ENCODE measurements around the gene MAP3K5. TPM values are rescaled to one million over a fixed set of nuclear protein-coding genes. Genes with fewer than 3 reads are reported as not detected.
"Not testable (repeated sequence)": the region's sequence is repeated elsewhere in the genome, so short reads cannot be mapped to it uniquely, and the experiment has no call there.

MAP3K5 gene
- total RNA-seq, 1 donor from 2014 or later, result 6.1 TPM

DNA sequence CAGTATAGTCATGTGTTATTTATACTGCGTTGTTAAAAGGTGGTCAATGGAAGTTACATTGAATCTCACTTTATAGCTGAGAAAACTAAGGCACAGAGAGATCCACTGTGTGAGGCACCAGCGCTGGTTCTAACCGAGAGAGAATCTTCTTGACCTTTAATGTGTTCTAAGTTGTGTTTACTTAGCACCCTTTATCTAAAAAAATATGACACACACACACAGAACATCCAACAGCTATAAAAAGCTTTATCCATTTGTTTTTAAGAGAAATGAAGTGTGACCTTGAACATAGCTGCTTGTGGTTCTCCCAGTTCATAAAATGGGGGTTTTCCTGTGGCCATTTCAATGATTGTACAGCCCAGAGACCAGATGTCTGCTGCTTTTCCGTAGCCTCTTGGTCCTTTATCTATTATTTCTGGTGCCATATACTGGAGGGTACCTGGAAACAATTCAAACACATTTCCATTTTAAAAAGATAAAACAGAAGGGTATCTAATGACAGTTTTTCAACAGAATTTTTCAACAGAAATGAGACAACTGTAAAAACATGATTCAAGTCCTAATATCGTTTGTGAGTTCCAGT is 187.3 kb downstream of the MAP3K5 start:
- no peak for DNase-seq (ENCODE audit: low spot score)
- no peak overlapping the region for H3K4me3 Mint-ChIP-seq (ENCODE audit: low read depth)
- intact Hi-C loops (cut with micrococcal nuclease), result loop anchor here (5.0 kb wide), 1 partner anchor 37 kb away; no protein-coding TSS in a partner anchor
- no peak overlapping the region for H3K27ac Mint-ChIP-seq
- H3K36me3 Mint-ChIP-seq (ENCODE audit: low read depth), result peaks cover 15% of the 10 kb centered on the region
- H3K9me3 Mint-ChIP-seq, result no peaks in the 10 kb centered on the region
- no peaks in the 10 kb centered on the region for H3K27me3 Mint-ChIP-seq (ENCODE audit: low read depth)
- H3K4me1 Mint-ChIP-seq (ENCODE audit: low read depth), result peaks cover 9% of the 10 kb centered on the region

DNA sequence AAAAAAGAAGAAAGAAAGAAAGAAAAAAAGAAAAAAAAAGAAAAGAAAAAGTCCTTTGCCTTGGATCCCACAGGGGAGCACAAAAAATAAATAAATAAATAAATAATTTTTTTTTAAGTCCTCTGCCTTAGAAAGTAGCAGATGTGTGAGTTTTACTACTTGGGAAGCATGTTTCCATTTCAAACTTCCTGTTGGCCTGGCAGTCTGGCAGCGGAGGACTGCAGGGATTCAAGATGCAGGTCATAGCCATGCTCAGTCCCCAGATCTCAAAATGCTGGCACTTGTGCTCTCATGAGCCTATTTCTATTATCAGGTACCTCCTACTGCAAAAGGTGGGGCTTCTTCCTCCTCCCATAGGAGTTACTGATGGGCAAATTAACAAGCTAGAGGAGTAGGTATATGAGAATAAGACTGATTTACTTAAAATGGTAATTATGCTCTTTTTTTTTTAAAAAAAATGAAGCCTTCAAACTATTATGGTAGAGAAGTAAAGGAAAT is 187.9 kb downstream of the MAP3K5 start:
- Mint-ChIP-seq H3K9me3 (no peaks in the 10 kb centered on the region), H3K4me1 (ENCODE audit: low read depth) (peaks cover 6% of the 10 kb centered on the region), H3K27ac (no peak overlapping the region), H3K27me3 (ENCODE audit: low read depth) (no peaks in the 10 kb centered on the region), H3K4me3 (ENCODE audit: low read depth) (no peak overlapping the region), H3K36me3 (ENCODE audit: low read depth) (peaks cover 13% of the 10 kb centered on the region)
- no peak for DNase-seq (ENCODE audit: low spot score)
- intact Hi-C loops (cut with micrococcal nuclease), result no loop called here

DNA sequence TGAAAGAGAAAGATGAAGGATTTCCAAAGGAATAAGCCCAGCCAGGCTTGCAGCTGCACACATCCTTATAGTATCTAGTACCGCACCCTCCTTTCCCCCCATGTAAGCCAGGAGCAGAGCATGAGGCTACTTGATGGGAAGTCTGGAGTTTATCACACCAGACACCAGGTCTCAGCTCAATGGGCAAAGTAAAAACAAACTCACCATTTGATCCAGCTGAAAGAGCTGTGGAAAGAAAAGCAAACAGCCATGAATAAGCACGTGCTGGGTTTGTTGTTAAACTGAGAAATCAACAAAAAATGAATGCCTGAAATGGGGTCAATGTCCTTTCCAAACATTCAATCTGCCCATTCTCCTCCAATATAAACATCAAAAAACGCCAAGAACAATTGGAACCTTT is 191.5 kb downstream of the MAP3K5 start:
- no peaks in the 10 kb centered on the region for H3K9me3 Mint-ChIP-seq
- no peaks in the 10 kb centered on the region for H3K27me3 Mint-ChIP-seq (ENCODE audit: low read depth)
- intact Hi-C loops (cut with micrococcal nuclease), result no loop called here
- H3K4me3 Mint-ChIP-seq (ENCODE audit: low read depth), result no peak overlapping the region
- H3K27ac Mint-ChIP-seq, result no peak overlapping the region
- no peak for DNase-seq (ENCODE audit: low spot score)
- H3K36me3 Mint-ChIP-seq (ENCODE audit: low read depth), result peaks cover 17% of the 10 kb centered on the region
- no peaks in the 10 kb centered on the region for H3K4me1 Mint-ChIP-seq (ENCODE audit: low read depth)

DNA sequence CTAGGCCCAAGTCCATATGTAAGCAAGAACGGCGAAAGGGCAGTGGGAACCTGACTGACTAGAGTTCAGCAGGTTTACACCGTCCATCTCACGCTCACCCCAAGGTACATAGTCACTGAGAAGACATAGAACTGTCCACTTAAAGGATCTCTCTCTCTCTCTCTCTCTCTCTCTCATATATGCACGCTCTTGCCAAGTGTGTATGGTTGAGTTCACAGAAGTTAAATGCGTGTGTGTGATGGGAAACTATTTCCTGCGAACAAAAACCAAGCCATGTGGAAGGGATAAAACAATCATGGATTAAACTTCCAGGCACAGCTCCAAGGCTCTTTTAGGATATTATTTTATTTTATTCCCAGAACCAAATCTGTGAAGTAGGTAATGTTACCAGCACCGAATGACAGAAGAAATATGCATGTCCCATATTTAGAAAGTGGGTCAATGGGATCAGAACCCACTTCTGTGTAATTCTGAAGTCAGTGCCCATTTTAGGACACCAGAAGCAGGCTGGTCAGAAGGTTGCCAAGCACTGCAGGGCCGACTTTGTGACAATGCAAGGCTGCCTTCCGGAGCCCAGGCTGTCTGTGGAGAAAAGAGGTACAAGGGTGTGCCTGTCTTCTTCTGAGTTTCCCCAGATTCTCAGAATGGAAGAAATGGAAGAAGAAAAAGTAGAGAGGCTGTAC is 192.8 kb downstream of the MAP3K5 start:
- peaks cover 2% of the 10 kb centered on the region for H3K4me1 Mint-ChIP-seq (ENCODE audit: low read depth)
- H3K9me3 Mint-ChIP-seq, result no peaks in the 10 kb centered on the region
- no peak overlapping the region for H3K4me3 Mint-ChIP-seq (ENCODE audit: low read depth)
- intact Hi-C loops (cut with micrococcal nuclease), result no loop called here
- no peak overlapping the region for H3K27ac Mint-ChIP-seq
- H3K27me3 Mint-ChIP-seq (ENCODE audit: low read depth), result no peaks in the 10 kb centered on the region
- no peak for DNase-seq (ENCODE audit: low spot score)
- peaks cover 21% of the 10 kb centered on the region for H3K36me3 Mint-ChIP-seq (ENCODE audit: low read depth)

DNA sequence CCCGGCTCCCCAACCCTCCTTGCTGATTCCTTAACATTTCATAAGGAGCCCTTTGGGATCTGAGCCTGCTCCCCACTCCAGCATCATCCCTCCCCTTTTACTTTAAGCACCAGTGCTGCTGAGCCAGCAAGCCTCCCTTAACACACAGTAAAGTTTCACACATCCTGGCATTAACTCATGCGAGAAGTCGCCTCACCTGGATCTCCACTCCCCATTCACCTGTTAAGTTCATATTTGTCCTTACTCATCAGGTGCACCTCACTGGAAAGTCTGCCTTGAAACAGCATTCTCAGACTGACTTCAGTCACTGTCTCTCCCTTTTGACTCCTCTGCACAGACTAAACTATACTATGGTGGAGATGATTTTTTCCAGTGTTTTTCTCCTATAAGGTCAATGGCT is 194.2 kb downstream of the MAP3K5 start:
- Mint-ChIP-seq H3K36me3 (ENCODE audit: low read depth) (peaks cover 22% of the 10 kb centered on the region), H3K4me1 (ENCODE audit: low read depth) (peaks cover 16% of the 10 kb centered on the region), H3K27ac (no peak overlapping the region), H3K9me3 (no peaks in the 10 kb centered on the region), H3K4me3 (ENCODE audit: low read depth) (no peak overlapping the region), H3K27me3 (ENCODE audit: low read depth) (no peaks in the 10 kb centered on the region)
- intact Hi-C loops (cut with micrococcal nuclease), result no loop called here
- DNase-seq (ENCODE audit: low spot score), result no peak

DNA sequence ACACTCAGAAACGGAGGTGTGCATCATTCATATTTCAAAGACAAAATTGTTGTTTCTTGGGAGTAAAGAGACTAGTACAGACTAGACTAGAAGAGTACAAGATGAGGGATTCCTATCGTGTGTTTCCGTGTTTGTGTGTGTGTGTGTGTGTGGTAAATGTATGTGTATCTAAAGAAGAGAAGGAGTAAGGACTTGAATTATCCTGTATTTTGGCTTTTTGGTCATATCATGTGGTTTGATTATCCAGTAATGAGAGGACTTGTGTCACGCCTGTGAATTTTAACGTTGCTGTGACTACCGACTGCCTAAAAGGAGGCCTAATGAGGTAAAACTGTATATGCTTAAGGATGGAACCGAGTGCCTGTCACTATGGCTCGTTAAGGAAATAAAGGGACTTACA is 197.6 kb downstream of the MAP3K5 start:
- Mint-ChIP-seq H3K36me3 (ENCODE audit: low read depth) (peaks cover 53% of the 10 kb centered on the region), H3K27ac (peak overlapping the region; percentile 95), H3K4me1 (ENCODE audit: low read depth) (peaks cover 23% of the 10 kb centered on the region), H3K4me3 (ENCODE audit: low read depth) (peak overlapping the region; percentile 54), H3K27me3 (ENCODE audit: low read depth) (no peaks in the 10 kb centered on the region), H3K9me3 (peaks cover 5% of the 10 kb centered on the region)
- no peak for DNase-seq (ENCODE audit: low spot score)
- intact Hi-C loops (cut with micrococcal nuclease), result loop anchor here (1.0 kb wide), 2 partner anchors 194 to 228 kb away; partner anchors contain the start of gene PEX7

DNA sequence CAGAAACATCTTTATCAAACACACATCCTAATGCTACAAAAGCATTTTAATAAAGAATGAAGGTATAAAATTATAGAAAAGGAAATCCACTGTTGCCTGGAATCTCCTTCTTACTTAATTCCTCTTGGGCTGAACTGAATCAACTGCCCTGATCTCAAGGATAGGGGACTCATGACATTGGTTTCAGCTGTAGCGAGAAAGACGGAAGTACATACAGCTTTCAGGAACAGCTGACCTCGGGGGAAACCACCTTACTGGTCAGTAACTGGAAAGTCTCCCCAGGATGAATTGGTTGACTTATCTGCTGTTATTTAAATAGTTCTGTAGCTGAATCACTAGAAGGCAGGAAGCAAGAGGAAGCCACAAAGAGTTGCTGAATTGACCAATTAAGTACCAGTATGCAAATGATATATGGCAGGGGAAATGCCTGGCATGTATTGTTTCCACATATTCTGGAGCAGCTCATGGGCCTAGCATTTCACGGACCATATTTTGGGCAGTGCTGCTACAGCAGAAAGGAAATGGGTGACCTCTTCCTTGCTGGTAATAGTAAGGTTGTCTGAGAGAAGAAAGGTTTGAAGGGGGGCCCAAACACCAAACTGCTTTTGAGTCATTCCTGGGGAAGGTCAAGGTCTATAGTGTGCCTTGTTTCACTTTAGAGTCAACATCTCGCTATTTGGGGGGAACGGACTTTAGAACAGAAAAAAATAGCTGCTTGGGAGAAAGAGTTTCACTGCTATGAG is 198.4 kb downstream of the MAP3K5 start:
- H3K27me3 Mint-ChIP-seq (ENCODE audit: low read depth), result no peaks in the 10 kb centered on the region
- peak overlapping the region; percentile 95 for H3K27ac Mint-ChIP-seq
- H3K4me1 Mint-ChIP-seq (ENCODE audit: low read depth), result peaks cover 23% of the 10 kb centered on the region
- H3K36me3 Mint-ChIP-seq (ENCODE audit: low read depth), result peaks cover 60% of the 10 kb centered on the region
- intact Hi-C loops (cut with micrococcal nuclease), result loop anchor here (1.0 kb wide), 2 partner anchors 194 to 228 kb away; partner anchors contain the start of gene PEX7
- H3K4me3 Mint-ChIP-seq (ENCODE audit: low read depth), result peak overlapping the region; percentile 54
- peak; percentile 41 for DNase-seq (ENCODE audit: low spot score)
- H3K9me3 Mint-ChIP-seq, result peaks cover 5% of the 10 kb centered on the region

DNA sequence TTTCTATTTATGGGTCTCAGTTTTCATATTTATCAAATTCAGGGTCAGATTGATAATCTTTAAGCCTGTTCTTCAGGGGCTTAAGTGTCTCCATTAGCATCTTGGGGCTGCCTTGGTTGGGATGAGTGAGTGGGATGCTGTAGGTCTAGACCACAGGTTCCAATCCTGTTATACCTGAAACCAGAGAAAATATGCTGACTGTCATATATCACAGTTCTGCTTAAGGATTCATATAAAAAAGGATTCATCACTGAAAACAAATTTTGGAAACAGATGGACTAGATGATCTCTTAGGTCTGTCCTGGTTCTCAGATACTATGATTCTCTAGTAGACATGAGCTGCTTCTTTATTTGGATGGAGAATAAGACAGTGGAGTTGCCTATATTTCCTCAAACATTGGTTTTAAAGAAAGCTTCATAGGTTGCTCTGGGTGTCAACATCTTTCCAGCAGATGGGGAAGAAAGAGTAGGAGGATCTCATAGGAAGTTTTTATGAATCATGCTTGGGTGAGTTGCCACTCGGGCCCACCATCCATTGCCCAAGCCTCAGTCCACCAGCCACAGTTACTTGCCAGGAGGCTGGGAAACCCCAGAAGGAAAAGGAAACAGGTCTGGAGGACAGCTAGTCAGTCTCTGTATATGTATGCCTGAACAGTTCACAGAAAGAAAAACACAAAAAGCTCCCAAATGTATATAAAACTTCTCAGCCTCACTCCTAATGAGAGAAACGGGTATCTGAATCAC is 199.2 kb downstream of the MAP3K5 start:
- H3K9me3 Mint-ChIP-seq, result peaks cover 5% of the 10 kb centered on the region
- DNase-seq (ENCODE audit: low spot score), result no peak
- intact Hi-C loops (cut with micrococcal nuclease), result no loop called here
- peaks cover 65% of the 10 kb centered on the region for H3K36me3 Mint-ChIP-seq (ENCODE audit: low read depth)
- H3K27me3 Mint-ChIP-seq (ENCODE audit: low read depth), result no peaks in the 10 kb centered on the region
- H3K4me3 Mint-ChIP-seq (ENCODE audit: low read depth), result no peak overlapping the region
- H3K27ac Mint-ChIP-seq, result peak overlapping the region; percentile 95
- peaks cover 23% of the 10 kb centered on the region for H3K4me1 Mint-ChIP-seq (ENCODE audit: low read depth)

DNA sequence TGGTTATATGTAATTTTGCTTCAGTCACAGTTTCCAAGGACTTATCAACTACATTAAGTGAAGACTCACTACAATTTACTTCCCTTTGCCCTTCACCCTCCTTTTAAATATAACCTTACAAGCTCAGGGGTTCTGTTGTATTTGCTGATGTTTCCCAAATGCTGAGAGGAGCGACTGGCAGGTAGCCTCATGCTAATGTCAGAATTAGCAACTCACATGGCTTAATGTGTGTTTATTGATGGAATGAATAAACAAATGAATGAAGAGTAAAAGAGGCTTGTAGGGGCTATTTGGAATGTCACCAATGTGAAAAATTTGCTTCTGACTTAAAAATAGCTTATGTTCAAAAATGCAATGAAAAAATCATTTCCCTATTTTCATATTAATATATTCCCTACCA is 200.7 kb downstream of the MAP3K5 start:
- Mint-ChIP-seq H3K27ac (no peak overlapping the region), H3K4me1 (ENCODE audit: low read depth) (peaks cover 23% of the 10 kb centered on the region), H3K36me3 (ENCODE audit: low read depth) (peaks cover 65% of the 10 kb centered on the region), H3K9me3 (peaks cover 5% of the 10 kb centered on the region), H3K4me3 (ENCODE audit: low read depth) (no peak overlapping the region), H3K27me3 (ENCODE audit: low read depth) (no peaks in the 10 kb centered on the region)
- DNase-seq (ENCODE audit: low spot score), result no peak
- intact Hi-C loops (cut with micrococcal nuclease), result no loop called here

DNA sequence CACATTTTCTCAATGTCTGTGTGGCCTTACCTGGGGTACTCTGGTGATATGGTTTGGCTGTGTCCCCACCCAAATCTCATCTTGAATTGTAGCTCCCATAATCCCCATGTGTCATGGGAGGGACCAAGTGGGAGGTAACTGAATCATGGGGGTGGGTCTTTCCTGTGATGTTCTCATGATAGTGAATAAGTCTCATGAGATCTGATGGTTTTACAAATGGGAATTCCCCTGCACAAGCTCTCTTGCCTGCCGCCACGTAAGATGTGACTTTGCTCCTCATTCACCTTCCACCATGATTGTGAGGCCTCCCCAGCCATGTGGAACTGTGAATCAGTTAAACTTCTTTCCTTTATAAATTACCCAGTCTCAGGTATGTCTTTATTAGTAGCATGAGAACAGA is 201.4 kb downstream of the MAP3K5 start:
- H3K36me3 Mint-ChIP-seq (ENCODE audit: low read depth), result peaks cover 60% of the 10 kb centered on the region
- H3K27ac Mint-ChIP-seq; H3K4me3 Mint-ChIP-seq (ENCODE audit: low read depth); H3K9me3 Mint-ChIP-seq; DNase-seq (ENCODE audit: low spot score); intact Hi-C loops (cut with micrococcal nuclease); H3K27me3 Mint-ChIP-seq (ENCODE audit: low read depth): not testable (repeated sequence)
- peaks cover 23% of the 10 kb centered on the region for H3K4me1 Mint-ChIP-seq (ENCODE audit: low read depth)

DNA sequence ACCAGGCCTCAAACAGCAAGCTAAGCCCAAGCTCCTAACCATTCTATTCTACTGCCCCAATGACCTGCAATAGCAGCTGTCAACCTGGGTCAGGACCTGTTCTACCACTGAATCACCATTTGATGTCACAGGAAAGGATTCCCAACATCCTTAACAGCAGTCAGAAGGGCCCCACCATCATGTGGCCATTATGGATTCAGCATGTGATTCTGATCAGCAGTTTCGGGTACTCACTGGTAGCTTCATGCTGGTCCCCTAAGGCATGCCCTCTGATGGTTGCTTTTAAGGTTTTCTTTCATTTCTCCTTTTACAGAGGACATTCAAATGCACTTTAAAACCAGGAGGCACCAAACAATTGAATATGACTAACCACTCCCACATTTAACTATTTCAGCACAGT is 204.8 kb downstream of the MAP3K5 start:
- no peak overlapping the region for H3K27ac Mint-ChIP-seq

DNA sequence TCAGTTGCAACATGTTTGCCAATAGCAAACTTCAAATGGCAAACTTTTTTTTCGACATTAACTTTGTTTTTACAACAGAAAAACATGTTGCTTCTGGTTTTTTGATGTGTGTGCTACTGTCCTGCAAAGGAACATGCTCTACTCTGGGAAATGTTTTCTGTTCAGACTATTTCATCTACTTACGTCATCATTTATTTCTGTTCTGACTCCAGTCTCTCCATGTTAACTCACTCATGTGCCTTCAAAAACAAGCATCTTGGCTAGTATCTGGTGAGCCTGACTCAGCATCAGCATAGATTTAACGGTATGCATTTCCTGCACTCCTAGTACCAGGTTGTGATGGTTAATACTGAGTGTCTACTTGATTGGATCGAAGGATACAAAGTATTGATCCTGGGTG is 206.0 kb downstream of the MAP3K5 start:
- DNase-seq (ENCODE audit: low spot score), result no peak
- Mint-ChIP-seq H3K9me3 (peaks cover 5% of the 10 kb centered on the region), H3K27ac (no peak overlapping the region), H3K27me3 (ENCODE audit: low read depth) (no peaks in the 10 kb centered on the region), H3K36me3 (ENCODE audit: low read depth) (peaks cover 42% of the 10 kb centered on the region), H3K4me3 (ENCODE audit: low read depth) (no peak overlapping the region), H3K4me1 (ENCODE audit: low read depth) (peaks cover 4% of the 10 kb centered on the region)
- intact Hi-C loops (cut with micrococcal nuclease), result no loop called here

More for the DNA sequence above, 204.8 kb downstream of the MAP3K5 start:
- Mint-ChIP-seq H3K36me3 (ENCODE audit: low read depth) (peaks cover 53% of the 10 kb centered on the region), H3K4me1 (ENCODE audit: low read depth) (peaks cover 4% of the 10 kb centered on the region), H3K27me3 (ENCODE audit: low read depth) (no peaks in the 10 kb centered on the region), H3K9me3 (peaks cover 5% of the 10 kb centered on the region), H3K4me3 (ENCODE audit: low read depth) (no peak overlapping the region)
- intact Hi-C loops (cut with micrococcal nuclease), result no loop called here
- DNase-seq (ENCODE audit: low spot score), result no peak
